Measurements from ENCODE around the gene TTC23.

Gene TTC23

GRCh38 chr15:99164119-99164518, 85.3 kb downstream of the TTC23 start:
- DNase-seq (ENCODE audit: low read depth): no peak

- no peak for DNase-seq (ENCODE audit: low read depth)
These were observed 85.9 kb downstream of the TTC23 start for GRCh38 chr15:99163271-99164062.

- DNase-seq (ENCODE audit: low read depth): no peak
These were observed 90.6 kb downstream of the TTC23 start for GRCh38 chr15:99158626-99159412.

- DNase-seq (ENCODE audit: low read depth): no peak
These were observed 91.9 kb downstream of the TTC23 start for GRCh38 chr15:99157456-99157855.

- no peak for DNase-seq (ENCODE audit: low read depth)
These were observed 93.4 kb downstream of the TTC23 start for GRCh38 chr15:99155961-99156443.

- DNase-seq (ENCODE audit: low read depth): no peak
These were observed 95.1 kb downstream of the TTC23 start for GRCh38 chr15:99154271-99154670.

- no peak for DNase-seq (ENCODE audit: low read depth)
These were observed 96.3 kb downstream of the TTC23 start for GRCh38 chr15:99153026-99153535.

GRCh38 chr15:99151156-99151555, 98.2 kb downstream of the TTC23 start:
- no peak for DNase-seq (ENCODE audit: low read depth)

GRCh38 chr15:99149366-99149765, 100.0 kb downstream of the TTC23 start:
- no peak for DNase-seq (ENCODE audit: low read depth)

- DNase-seq (ENCODE audit: low read depth): no peak
These were observed 100.5 kb downstream of the TTC23 start for GRCh38 chr15:99148851-99149276.

- no peak for DNase-seq (ENCODE audit: low read depth)
These were observed 102.7 kb downstream of the TTC23 start for GRCh38 chr15:99146661-99147060.

- DNase-seq (ENCODE audit: low read depth): no peak
These were observed 103.6 kb downstream of the TTC23 start for GRCh38 chr15:99145778-99146177.

GRCh38 chr15:99145005-99145404, 104.4 kb downstream of the TTC23 start:
- no peak for DNase-seq (ENCODE audit: low read depth)

GRCh38 chr15:99143655-99144610, 105.4 kb downstream of the TTC23 start:
- DNase-seq (ENCODE audit: low read depth): peak; percentile 57

GRCh38 chr15:99143242-99143641, 106.1 kb downstream of the TTC23 start:
- DNase-seq (ENCODE audit: low read depth): no peak

GRCh38 chr15:99142562-99142961, 106.8 kb downstream of the TTC23 start:
- no peak for DNase-seq (ENCODE audit: low read depth)

GRCh38 chr15:99141943-99142342, 107.4 kb downstream of the TTC23 start:
- DNase-seq (ENCODE audit: low read depth): no peak

GRCh38 chr15:99140590-99140989, 108.8 kb downstream of the TTC23 start:
- no peak for DNase-seq (ENCODE audit: low read depth)

- DNase-seq (ENCODE audit: low read depth): no peak
These were observed 110.1 kb downstream of the TTC23 start for GRCh38 chr15:99139276-99139675.

- no peak for DNase-seq (ENCODE audit: low read depth)
These were observed 110.8 kb downstream of the TTC23 start for GRCh38 chr15:99138491-99138982.

- no peak for DNase-seq (ENCODE audit: low read depth)
These were observed 111.5 kb downstream of the TTC23 start for GRCh38 chr15:99137877-99138276.

Measured in fibroblast of the conjunctiva (primary cell).